Spleen (tissue), 11 donors: ENCODE measurements around the gene PDF. TPM values are rescaled to one million over a fixed set of nuclear protein-coding genes. Genes with fewer than 3 reads are reported as not detected.

ENCODE experiments used
- DNase-seq: peaks from one replicate; pipeline ENCODE4 v3.0.0-alpha.2; 2020
- H3K27ac ChIP-seq, 8 donors: fragments of 200-600 bp; sonication (generic) in 7 of 8; 1 replicate in 4 of 8; 2 replicates in 4 of 8; pipeline versions ENCODE4 v1.5.0 to v1.8.0; 2016 to 2021; ENCODE audit warnings: inconsistent platforms in 4 of 8, mild to moderate bottlenecking in 4 of 8, moderate library complexity in 1 of 8
- H3K27me3 ChIP-seq, 7 donors: fragments of 200-600 bp; sonication (generic) in 6 of 7; replicated peaks in 1 of 7; 1 replicate in 4 of 7; 2 replicates in 3 of 7; pipeline versions ENCODE4 v1.5.0 to v1.8.0; 2016 to 2021; ENCODE audit warnings: inconsistent platforms in 3 of 7, mild to moderate bottlenecking in 1 of 7
- H3K36me3 ChIP-seq, 6 donors: fragments of 200-600 bp; sonication (generic) in 5 of 6; 1 replicate in 4 of 6; 2 replicates in 2 of 6; pipeline versions ENCODE4 v1.5.0 to v1.8.0; 2016 to 2021; ENCODE audit warnings: inconsistent platforms in 2 of 6
- H3K4me1 ChIP-seq, 6 donors: fragments of 200-600 bp; sonication (generic) in 5 of 6; 1 replicate in 3 of 6; 2 replicates in 3 of 6; pipeline versions ENCODE4 v1.5.0 to v1.8.0; 2016 to 2021; ENCODE audit warnings: inconsistent platforms in 3 of 6
- H3K4me3 ChIP-seq, 8 donors: fragments of 200-600 bp; sonication (generic) in 7 of 8; 1 replicate in 4 of 8; 2 replicates in 4 of 8; pipeline versions ENCODE4 v1.5.0 to v1.8.0; 2016 to 2021; ENCODE audit warnings: inconsistent platforms in 4 of 8, mild to moderate bottlenecking in 4 of 8, moderate library complexity in 2 of 8
- H3K9me3 ChIP-seq, 8 donors: fragments of 200-600 bp; sonication (generic) in 7 of 8; 1 replicate in 4 of 8; 2 replicates in 4 of 8; pipeline versions ENCODE4 v1.5.0 to v1.8.0; 2016 to 2021; ENCODE audit warnings: inconsistent platforms in 4 of 8
- POLR2A ChIP-seq, 3 donors: fragments of 450-650 bp; IDR thresholded peaks; one replicate each; pipeline ENCODE4 v1.5.1; 2017; ENCODE audit warnings: antibody characterized with exemption in 3 of 3, mild to moderate bottlenecking in 1 of 3
- POLR2AphosphoS5 ChIP-seq, 3 donors: sonication (generic); formaldehyde crosslinking; IDR thresholded peaks; one replicate each; pipeline ENCODE4 v1.5.1; 2017; ENCODE audit warnings: antibody characterized with exemption in 3 of 3
- WGBS, 5 donors: extraction: QIAGEN DNeasy Blood & Tissue Kit in 3 of 5; methylation state at CpG; one replicate each; pipeline versions ENCODE4 v1.1.5 to v1.1.7; 2013 to 2018; 5-methylcytosine and 5-hydroxymethylcytosine counted together
- intact Hi-C: fragments of 100-400 bp; cut with DNase I; formaldehyde crosslinking; loops from one replicate; pipeline ENCODE4 v1.15.0; 2023; ENCODE audit warnings: low total_unique reads
- polyA plus RNA-seq, 3 donors: library from polyadenylated mRNA; stranded (reverse); fragments of 200-250 nt; gene quantifications; one replicate each; pipeline ENCODE4 v1.2.1, GENCODE V29; 2013
- total RNA-seq, 7 donors: library from RNA; depleted of rRNA in 3 of 7; stranded (reverse); fragments of >200 nt in 3 of 7; fragmentation: NEBNext Ultra II Directional in 4 of 7; extraction: Animal tissue kit (Norgen Biotek cat#: 25700) in 4 of 7; gene quantifications; one replicate each; pipeline versions ENCODE4 v1.1.0 to v1.2.1, GENCODE V29; 2016 to 2021
- TF ChIP-seq, protein P1 (sequence below), 11 experiments: fragments of 200-600 bp in 7 of 11; fragments of 450-650 bp in 4 of 11; sonication (generic) in 4 of 11; IDR thresholded peaks in 8 of 11; conservative IDR thresholded peaks in 3 of 11; 1 replicate in 7 of 11; 2 replicates in 4 of 11; pipeline versions ENCODE4 v1.4.0 to v1.8.0; 2016 to 2021; ENCODE audit warnings: antibody characterized with exemption in 11 of 11, inconsistent platforms in 4 of 11, mild to moderate bottlenecking in 1 of 11
- donor health status: healthy with polysubstance abuse.
- donor health status: DM: no; HTN: no; CAD: no; lungs with moderate emphysema.
- donor health status: DM: no; HTN: no; CAD: no.
- donor health status: Bipolar disorder and iron deficiency.
- donor health status: healthy.
- donor health status: DM: no; HTN: no; CAD: no.
- donor health status: DM: yes; HTN: yes; CAD: no.

Gene PDF
- total and polyA plus RNA-seq, 10 donors = 2.4 to 18.5 (median 7.6) TPM

DNA sequence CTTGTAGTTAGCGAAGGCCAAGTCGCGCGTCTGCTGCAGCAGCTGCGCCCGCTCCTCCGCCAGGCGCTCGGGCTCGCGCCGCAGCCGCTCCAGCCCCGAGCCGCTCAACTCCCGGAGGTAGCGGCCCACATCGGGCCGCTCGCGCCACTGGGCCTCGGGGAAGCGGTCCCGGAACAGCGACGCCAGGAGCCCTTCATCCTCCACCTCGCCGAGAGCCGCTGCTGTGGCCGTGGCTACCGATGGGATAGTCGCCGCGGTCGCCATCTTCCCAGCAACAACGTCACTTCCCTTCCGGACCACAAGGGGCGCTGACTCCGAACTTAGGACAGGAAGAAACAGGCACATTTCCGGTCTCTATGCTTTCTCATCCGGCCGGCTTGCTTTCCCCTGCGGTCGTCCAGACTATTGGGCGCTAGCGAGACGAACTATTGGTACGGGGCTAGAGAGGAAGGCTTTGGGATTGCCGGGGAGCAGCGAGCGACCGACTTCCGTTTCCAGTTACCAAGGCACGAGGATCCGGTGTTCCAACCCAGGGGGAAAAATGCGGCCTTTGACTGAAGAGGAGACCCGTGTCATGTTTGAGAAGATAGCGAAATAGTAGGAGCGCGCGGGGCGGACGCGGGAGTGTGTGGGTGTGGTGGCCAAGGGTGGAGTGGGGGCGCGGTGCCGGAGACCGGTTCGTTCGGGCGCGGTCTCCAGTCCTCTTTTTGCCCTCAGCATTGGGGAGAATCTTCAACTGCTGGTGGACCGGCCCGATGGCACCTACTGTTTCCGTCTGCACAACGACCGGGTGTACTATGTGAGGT lies 9.1 kb upstream of the PDF start, which contains the start of the genes COG8 and NIP7:
TSS of gene COG8 (minus strand) at position 276 of the 806 bp plus-strand sequence. CDS start at position 264, 12 bp downstream.
TSS of gene NIP7 (plus strand) at position 484 of the 806 bp plus-strand sequence. CDS start at position 542, 58 bp downstream.
- peaks cover 21 to 68% (median 38%) of the 10 kb centered on the region in 6 donors for H3K4me1 ChIP-seq
- WGBS, 5 donors = 0% methylated on average over 47 to 77 of the region's 77 CpGs
- H3K4me3 ChIP-seq = peak within 1 kb of the TSS; percentile 74 to 97 (median 90)
- peaks cover 0 to 62% (median 56%) of the 10 kb centered on the region in 6 donors for H3K36me3 ChIP-seq
- peak; percentile 97 for DNase-seq
- intact Hi-C loops = no loop called here
- no peaks in the 10 kb centered on the region for H3K27me3 ChIP-seq
- TF ChIP-seq, protein P1, sequence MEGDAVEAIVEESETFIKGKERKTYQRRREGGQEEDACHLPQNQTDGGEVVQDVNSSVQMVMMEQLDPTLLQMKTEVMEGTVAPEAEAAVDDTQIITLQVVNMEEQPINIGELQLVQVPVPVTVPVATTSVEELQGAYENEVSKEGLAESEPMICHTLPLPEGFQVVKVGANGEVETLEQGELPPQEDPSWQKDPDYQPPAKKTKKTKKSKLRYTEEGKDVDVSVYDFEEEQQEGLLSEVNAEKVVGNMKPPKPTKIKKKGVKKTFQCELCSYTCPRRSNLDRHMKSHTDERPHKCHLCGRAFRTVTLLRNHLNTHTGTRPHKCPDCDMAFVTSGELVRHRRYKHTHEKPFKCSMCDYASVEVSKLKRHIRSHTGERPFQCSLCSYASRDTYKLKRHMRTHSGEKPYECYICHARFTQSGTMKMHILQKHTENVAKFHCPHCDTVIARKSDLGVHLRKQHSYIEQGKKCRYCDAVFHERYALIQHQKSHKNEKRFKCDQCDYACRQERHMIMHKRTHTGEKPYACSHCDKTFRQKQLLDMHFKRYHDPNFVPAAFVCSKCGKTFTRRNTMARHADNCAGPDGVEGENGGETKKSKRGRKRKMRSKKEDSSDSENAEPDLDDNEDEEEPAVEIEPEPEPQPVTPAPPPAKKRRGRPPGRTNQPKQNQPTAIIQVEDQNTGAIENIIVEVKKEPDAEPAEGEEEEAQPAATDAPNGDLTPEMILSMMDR (IDR thresholded peaks at IDR 0.05 in 8 of 11, conservative IDR thresholded peaks at IDR 0.05 in 3 of 11) = peak; percentile 84 to 98 (median 94)
- TF ChIP-seq POLR2AphosphoS5 (IDR thresholded peaks at IDR 0.05) = peak; percentile 91 to 96 (median 94)
- TF ChIP-seq POLR2A (IDR thresholded peaks at IDR 0.05) = peak in 1 of 3 donors; percentile 14
- peak within 1 kb of the TSS; percentile 83 to 97 (median 92) for H3K27ac ChIP-seq
- H3K9me3 ChIP-seq = no peaks in the 10 kb centered on the region

DNA sequence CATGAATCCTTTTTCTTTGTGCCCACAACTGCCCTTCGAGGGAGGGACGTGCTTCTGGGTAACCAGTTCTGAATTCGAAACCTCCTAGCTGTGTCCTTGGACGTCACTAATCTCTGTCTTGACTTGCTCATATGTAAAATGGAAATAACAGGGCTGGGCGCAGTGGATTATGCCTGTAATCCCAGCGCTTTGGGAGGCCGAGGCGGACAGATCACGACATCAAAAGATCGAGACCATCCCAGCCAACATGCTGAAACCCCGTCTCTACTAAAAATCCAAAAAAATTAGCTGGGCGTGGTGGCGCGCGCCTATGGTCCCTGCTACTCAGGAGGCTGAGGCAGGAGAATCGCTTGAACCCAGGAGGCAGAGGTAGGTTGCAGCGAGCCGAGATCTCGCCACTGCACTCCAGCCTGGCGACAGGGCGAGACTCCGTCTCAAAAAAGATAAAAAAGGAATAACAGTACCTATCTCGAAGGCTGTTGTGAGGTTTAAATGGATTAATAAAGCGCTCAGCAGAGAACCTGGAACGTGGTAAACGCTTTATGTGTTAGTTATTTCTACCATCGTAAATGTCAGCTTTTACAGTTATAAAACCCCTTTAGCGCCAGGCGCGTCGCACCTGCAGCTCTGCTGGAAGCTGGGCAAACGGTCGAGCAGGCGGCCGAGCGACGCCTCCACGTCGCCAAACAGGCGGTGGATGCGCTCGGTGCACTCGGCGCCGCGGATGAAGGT lies 8.3 kb upstream of the PDF start:
- Histone ChIP-seq H3K36me3 (peaks cover 0 to 62% (median 60%) of the 10 kb centered on the region in 6 donors), H3K4me1 (peaks cover 21 to 76% (median 42%) of the 10 kb centered on the region in 6 donors), H3K27ac (peak overlapping the region; percentile 83 to 97 (median 92)), H3K9me3 (no peaks in the 10 kb centered on the region), H3K4me3 (peak overlapping the region; percentile 74 to 97 (median 90)), H3K27me3 (no peaks in the 10 kb centered on the region)
- peak; percentile 64 for DNase-seq
- TF ChIP-seq, protein P1 (IDR thresholded peaks at IDR 0.05 in 8 of 11, conservative IDR thresholded peaks at IDR 0.05 in 3 of 11) = no peak
- TF ChIP-seq POLR2AphosphoS5 (IDR thresholded peaks at IDR 0.05) (no peak), POLR2A (IDR thresholded peaks at IDR 0.05) (no peak)
- intact Hi-C loops = no loop called here
- WGBS, 5 donors = 19 to 27% (median 21%) methylated on average over 33 to 46 of the region's 46 CpGs

DNA sequence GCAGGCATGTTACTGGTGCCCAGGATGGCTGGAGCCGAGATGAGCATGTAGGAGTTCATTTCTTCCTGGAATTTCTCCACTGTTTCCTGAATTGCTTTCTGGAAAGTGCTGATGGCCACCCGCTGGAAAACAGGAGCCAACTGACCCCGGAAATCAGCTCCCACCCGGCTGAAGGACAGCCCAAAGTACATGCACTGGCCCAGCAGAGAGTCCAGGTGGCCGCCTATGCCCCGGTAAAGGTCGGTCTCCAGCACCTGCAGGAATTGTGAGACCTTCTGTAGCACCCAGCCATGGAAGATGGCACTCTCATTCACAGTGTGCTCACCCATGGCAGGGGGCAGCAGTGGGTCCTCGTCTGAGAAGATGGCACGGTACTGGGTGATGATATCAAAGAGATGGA lies 4.3 kb upstream of the PDF start:
- H3K9me3 ChIP-seq = no peaks in the 10 kb centered on the region
- DNase-seq = peak; percentile 48
- intact Hi-C loops = no loop called here
- H3K27ac ChIP-seq = no peak overlapping the region
- H3K4me1 ChIP-seq = peaks cover 11 to 83% (median 39%) of the 10 kb centered on the region in 6 donors
- no peak overlapping the region for H3K4me3 ChIP-seq
- TF ChIP-seq POLR2AphosphoS5 (IDR thresholded peaks at IDR 0.05) = no peak
- TF ChIP-seq, protein P1 (IDR thresholded peaks at IDR 0.05 in 8 of 11, conservative IDR thresholded peaks at IDR 0.05 in 3 of 11) = no peak
- TF ChIP-seq POLR2A (IDR thresholded peaks at IDR 0.05) = no peak
- H3K27me3 ChIP-seq = no peaks in the 10 kb centered on the region
- H3K36me3 ChIP-seq = peaks cover 0 to 54% (median 51%) of the 10 kb centered on the region in 6 donors
- WGBS, 5 donors = 92 to 97% (median 94%) methylated on average over 9 of the region's 9 CpGs
